NCI-H345 treated with DMSO at 0.1 percent for 48 hours (cell line): ENCODE measurements around the gene SSBP3.
"Not testable (repeated sequence)": the region's sequence is repeated elsewhere in the genome, so short reads cannot be mapped to it uniquely, and the experiment has no call there.

Source experiments
- DNase-seq: peaks from one replicate; lab custom pipeline; 2025; ENCODE audit not compliant: unreplicated experiment; lab: John Stamatoyannopoulos, UW

SSBP3 gene

DNA sequence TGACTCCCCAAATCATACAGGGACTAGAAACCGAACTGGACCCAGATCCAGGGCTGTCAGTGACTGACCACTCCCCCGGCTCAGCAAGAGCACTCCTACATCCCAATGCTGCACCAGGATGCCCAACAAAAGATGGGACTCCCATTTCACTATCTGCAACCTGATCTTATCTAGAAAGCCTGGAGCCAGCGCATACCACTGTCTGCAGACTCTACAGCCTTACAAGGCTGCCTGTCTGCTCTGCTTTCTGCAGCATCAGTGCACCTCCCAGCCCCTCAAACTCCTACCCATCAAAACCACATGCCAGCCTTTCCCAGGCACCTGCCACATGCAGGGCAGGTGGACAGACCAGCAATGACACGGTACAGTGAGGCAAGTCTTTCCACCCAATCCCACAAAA lies 52.2 kb downstream of the SSBP3 start:
- no peak for DNase-seq

DNA sequence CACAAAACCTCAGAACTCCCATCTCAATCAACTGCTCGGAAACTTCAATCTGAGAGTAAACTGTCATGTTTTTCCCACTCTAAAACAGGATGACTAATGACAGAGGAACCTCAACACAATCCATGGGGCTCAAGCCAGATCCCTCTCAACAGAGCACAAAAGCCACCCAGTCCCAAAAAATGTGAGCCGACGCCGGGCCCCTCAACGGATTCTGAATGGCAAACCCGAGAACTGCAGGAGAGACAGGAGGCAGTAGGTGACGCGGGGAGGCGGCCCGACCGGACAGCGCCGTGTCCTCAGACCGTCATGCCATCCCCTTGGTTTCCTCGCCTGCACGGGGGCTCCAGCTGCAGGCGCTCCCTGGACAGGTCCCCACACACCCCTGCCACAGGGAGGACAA lies 53.4 kb downstream of the SSBP3 start:
- DNase-seq = no peak

DNA sequence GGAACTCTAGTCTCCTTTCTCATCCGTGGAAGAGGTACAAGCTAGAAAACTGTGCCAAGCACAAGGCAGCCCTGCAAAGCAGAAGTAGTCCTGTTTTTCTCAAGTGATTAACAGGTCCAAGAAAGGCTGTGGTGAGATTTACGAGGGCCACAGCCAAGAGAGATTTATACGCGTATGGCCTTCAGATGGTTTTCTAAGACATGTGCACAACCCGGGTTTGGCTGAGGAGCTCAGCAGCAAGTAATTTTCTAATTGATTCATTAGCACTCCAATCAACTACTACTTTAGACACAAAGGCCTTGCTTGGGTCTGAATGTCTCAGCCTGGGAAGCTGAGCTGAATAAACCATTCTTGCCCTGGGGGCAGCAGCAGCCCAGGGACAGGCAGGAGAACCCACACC lies 55.8 kb downstream of the SSBP3 start:
- DNase-seq = no peak

DNA sequence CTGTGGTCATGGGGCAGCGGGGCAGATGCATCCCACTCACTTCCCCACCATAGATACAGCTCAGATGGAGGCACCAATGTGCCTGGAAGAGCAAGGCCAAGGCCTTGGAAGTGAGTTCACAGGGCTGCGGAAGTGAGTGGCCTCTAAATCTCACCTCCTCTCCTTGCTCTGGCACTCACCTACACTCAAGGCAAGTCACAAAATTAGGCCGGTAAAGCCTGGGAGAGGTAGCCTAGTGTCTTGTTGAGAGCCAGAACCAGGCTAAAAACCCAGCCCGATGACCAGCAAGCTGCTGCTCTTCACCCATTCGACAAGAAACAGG lies 57.5 kb downstream of the SSBP3 start:
- no peak for DNase-seq

DNA sequence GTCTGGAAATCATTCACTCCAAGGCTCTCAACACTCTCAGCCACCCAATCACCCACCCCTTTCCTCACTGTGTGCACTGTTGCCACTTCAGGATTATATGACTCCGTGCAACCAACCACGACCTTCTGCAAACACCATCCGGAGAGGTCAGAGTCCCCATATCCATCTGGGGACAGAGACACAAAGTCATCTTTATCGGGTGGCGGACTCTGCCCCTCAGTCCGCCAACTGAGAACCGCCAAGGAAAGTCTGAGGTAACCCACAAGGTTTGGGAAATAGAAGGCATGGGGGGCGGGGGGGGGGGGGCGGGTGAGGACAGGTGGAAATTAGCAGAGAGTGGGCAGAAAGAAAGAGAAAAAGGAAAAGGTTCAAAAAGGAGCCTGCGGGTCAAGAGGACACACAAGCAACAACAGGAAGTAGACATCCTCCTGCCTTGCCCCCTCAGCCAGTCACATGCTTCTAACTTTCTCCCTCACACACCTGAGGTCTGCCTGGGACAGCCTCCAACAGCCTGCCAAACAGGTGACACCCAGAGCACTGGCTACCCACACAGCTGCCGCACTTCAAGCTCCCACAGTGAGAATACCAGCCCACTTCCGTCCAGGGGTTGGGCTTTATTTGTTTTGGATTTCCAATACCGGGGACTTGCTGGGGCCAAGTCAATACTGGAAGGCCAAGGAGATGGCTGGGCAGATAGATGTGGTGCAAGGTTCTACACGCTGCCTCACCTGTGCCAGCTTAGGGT lies 58.1 kb downstream of the SSBP3 start:
- peak; percentile 22 for DNase-seq

DNA sequence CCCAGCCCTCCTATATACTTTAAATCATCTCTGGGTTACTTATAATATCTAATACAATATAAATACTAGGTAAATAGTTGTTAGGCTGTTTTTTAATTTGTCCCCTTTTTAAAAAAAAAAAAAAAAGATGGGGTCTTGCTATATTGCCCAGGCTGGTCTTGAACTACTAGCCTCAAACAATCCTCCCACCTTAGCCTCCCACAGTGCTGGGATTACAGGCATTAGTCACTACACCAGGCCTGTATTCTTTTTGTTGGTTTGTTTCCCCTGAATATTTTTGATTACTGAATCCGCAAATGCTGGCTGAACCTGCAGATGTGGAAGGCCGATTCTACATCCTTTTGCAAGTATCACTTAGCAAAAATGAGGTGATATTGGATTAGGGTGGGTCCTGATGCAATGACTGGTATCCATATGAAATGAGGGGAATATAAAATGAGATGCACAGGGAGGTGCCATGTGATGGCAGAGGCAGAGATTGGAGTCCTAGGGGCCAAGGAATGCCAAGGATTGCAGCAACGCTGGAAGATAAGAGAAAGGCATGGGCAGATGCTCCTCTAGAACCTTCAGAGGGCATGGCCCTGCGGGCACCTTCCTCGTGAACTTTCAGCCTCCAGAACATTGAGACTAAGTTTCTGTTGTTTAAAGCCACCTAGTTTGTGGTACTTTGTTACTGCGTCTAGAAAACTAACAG lies 58.8 kb downstream of the SSBP3 start:
- no peak for DNase-seq

DNA sequence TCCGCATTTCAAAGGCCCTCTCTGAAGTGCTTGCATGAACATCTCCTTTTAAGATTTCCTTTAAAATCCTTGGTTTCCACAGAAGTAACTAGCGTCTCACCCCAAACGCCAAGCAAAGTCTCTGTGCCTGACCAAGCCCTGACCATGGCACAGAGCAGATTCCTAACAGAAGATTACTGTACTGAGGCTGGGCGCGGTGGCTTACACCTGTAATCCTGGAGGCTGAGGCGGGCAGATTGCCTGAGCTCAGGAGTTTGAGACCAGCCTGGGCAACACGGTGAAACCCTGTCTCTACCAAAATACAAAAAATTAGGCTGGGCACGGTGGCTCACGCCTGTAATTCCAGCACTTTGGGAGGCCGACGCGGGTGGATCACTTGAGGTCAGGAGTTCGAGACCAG lies 60.6 kb downstream of the SSBP3 start:
- not testable (repeated sequence) for DNase-seq

DNA sequence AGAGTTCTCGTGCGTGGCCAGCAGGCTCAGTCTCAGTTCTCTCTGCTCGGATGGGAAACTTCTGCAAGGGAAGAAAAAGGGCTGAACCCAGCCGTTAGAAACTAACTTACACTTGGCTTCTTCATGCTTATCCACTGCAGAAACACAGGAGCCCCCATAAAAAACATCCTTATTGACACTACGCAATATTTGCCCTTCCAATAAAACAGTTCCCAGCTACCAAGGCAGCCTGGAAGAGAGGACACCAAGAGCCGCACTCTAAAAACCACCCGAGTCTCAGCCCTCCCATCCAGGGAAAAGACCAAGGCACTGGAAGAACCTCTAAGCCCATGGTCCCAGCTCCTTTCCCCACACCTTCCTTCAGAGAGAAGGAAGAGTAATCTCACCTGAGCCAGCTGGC lies 61.1 kb downstream of the SSBP3 start:
- DNase-seq = no peak

DNA sequence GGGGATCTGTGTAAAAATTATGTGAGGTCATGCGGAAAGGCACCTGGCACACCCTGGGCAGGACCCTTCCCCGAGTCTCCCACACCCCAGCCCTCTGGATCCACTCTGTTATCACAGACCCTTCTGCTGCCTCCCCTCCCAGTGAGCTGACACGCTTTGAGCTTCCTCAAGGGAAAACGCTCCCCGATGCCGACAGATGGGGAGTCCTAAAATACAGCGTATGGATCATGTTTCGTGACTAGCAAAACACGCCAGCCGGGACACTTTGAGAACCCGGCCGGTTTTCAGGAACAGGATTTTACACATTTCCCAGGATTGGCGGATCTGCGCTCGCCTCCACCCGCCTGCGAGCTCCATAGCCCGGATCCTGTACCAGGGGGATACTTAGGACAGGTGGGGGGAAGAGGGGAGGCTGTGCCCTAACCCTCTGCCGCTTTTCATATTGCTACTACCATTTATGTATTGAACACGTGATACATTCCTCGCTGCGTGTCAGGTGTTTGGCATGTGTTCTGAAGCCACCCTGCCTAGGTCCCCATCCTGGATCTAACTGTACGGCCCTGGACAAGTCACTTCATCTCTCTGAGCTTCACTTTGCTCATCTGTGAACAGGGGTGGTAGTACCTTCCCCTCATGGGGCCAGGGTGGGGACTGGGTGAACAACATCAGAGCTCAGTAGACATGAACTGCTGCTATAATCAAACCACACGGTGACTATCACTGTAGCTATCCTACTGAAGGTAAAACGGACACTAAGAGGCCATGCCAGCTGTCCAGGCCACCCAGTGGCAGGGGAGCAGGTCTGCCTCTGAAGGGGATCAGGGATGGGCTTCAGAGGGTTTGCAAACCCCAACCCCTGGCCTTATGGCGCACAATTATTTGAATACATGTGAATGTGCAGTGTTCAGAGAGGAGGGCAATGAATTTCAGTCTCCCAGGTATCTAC lies 63.2 kb downstream of the SSBP3 start:
- DNase-seq = no peak

DNA sequence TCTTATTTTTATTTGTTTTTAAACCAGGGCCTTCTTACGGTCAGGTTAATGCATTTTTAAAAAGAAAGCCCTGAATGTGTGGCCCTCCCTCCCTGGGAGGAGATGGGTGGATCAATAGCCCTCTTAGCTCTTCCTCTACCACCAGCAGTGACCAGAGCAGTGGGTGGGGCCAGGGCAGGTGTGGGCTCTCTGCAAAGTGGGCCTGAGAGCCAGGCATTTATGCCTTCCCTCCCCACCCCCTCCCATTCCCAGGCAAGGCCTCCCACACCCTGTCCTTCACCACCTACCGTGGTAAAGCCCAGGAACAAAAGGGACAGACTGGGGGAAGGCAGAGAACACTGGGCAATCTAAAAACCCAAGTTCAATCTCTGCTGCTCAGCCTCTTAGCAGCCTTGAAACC lies 63.9 kb downstream of the SSBP3 start:
- peak; percentile 24 for DNase-seq

DNA sequence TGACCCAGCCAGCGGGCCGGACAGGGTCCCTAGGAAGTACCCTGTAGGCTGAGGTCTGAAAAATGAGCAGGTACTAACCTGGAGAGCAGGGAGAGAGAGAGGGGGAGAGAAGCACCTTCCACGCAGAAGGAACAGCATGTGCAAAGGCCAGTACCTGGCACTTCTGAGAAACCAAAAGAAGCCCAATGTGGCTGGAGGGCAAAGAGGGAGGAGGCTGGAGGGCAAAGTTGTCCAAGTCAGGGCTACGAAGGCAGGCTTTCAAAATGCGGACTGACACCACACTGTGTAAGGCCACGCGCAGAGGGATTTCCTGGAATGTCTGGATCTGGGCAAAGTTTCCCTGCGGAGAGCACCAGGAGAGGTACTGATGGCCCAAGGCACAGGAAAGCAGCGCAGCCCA lies 64.4 kb downstream of the SSBP3 start:
- DNase-seq = no peak

DNA sequence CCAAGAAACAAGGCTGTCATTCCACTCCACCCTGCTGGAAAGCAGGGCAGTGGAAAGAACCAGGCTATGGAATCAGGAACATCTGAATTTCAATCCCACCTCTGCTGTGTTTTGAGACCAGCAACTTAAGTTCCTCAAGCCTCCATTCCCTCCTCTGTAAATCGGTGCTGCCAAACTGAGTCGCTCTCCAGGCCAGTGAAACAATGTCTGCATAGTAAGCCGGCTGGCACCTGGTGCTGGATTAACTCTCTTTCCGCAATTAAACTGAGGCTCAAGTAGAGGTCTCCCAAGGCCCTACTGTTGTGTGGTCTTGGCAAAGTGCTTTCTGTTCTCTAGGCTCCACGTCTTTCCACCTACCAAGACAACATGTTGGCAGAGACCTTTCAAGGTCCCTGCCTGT lies 65.3 kb downstream of the SSBP3 start:
- no peak for DNase-seq

DNA sequence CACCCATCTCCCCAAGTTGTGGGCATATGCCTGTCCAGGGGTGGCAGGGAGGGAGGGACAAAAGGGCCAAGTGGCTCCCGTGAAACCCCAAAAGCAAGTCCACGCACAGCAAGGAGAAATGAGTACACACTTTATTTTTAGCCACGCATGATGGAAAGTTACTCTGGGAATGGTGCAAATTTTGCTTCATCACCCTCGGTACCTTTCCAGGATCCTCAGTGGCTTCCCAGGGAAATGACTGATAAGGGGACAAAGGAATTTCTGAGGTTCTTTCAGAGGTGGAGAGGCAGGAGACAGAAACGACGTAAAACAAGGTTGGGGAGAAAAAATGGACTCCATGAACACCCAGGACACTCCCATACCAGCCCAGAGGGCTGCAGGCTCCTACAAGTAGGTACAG lies 65.8 kb downstream of the SSBP3 start:
- no peak for DNase-seq

DNA sequence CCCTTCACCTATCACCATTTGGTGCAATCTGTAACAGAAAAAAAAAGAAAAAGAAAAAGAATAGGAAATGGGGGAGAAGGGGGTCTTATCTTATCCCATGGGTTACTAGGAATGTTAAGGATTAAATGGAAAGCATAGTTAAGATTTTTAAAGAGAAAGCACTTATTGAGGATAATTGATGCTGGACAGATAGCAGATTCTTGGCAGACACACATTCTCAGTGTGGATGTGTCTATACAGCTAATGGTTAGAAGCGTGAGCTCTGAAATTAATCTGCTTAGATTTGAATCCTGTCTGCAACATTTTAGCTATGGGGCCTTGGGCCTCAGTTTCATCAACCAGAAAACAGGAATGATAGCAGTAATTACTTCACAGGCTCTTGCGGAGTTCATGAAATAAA lies 67.1 kb downstream of the SSBP3 start:
- no peak for DNase-seq

DNA sequence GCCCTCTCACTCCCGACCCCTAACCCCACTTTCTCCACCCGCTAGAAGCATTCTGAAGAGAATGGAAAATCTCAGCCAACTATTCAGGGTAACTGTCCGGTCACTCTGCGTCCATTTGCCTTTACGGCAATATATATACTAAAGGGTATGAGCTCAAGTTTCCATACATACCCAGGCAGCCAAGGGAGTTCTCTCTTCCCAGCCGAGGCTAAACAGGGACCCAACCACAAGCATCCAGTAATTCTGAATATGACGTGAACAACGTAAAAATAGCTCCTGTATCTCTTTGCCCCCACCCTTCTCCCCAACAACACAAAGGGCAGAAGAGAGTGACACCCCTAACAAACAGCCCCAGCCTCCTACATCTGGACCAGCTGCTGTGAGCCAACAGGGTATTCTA lies 67.7 kb downstream of the SSBP3 start:
- no peak for DNase-seq

DNA sequence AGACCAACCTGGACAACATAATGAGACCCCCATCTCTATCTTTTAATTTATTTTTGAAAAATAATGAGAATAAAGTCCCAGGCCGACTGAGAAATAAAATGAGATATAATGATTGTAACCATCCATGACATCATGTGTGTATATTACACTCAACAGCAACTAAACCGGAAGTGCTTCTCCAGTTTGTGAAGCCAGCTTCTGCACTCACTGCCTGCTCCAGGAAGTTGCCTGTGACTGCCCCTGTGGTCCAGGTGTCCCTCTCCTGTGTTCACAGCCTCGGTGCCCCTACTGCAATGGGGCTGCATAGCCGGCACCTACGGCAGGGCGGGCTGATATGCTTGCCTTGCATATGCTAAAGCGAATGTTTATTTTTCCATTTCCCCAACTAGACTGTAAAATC lies 68.3 kb downstream of the SSBP3 start:
- DNase-seq = no peak

DNA sequence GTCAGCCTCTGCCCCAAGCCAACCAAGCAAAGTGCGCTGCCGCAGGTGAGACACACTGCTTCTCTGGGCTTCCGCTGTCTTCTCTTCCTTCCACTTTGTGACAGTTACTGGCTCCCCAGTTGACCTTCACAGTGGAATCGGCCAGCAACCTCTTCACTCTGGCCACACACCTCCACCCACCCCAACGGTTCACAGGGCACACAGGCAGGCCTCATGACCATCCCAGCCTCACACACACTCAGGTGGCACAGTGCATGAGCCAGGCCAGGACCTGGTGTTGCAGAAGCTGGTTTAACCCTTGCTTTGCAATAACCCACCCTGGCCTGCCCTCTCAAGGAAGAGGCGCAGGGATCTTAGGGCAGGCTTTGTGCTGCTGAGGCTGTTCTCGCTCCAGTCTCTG lies 69.2 kb downstream of the SSBP3 start:
- DNase-seq = no peak

DNA sequence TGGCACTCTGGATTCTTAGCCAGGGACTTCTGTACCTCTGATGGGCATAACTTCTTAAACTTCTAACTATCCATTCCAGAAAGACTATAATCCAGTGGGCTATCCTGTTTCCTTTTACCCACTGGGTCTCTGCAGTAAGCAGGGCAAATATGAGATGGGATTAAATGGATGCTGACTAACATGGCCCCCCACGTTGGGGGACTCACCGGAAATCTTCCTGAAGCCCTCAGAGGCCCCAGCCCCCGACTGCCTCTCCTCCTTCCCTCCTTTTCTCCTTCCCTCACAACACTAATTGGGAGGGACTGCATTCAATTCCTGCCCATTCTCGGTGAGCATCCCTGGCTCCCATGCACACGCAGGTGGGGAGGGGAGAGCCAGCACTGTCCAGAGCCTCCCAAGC lies 70.1 kb downstream of the SSBP3 start:
- DNase-seq = no peak

DNA sequence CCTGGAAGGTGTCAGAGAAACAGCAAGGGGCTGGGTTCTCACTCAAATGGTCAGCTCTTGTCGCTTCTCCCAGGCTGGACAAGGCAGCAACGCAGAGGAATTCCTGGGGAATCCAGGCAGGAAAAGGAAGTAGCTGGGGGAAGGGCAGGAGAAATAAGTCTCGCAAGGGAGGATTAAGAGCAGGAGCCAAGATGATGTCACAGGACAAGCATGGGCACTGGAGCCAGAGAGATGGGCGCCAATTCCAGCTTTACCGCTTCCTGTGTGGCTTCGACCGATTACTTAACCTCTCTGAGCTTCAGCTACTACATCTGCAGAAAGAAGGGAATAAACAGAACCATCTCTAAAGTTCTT lies 70.5 kb downstream of the SSBP3 start:
- DNase-seq = no peak

DNA sequence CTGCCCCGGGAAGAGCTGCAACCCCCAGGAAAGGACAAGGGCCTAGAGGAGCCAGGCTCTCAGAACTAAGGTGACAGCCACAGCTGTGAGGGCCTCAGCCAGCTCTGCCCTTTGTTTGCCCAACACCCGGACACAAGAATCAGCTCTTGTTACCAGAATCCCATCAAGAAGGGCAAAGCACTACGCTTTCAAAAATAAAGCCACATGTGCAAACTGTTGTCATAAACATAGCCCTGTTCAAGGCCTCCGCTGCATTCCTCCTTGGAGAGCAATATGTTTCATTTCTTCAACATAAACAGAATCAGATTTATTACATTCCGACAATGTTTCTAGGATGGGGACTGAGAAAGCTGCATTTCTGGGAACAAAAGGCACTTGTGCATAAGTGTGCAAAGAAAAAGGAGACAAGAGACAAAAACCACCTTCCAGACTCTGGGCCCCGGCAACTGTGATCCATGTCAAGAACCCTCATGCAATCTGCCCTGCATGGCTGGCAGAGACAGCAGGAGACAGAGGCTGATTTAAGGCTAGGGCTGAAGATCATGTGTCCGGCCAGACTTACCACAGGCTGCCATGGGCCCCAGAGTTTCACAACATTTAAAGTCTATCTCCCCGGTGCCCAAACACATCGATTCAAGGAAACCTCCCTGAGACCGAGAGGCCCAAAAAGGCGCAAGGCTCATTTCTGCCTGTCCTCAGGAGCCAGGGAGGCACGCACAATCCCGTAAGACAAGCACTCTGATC lies 71.0 kb downstream of the SSBP3 start:
- DNase-seq = no peak
